Activated T-cell treated with anti-CD3 and anti-CD28 coated beads, Interleukin-2, amount 50 U/mL, for 24 hours (primary cell): ENCODE results near the gene CAPN3.

Experiments
- DNase-seq: peaks from one replicate; pipeline ENCODE4 v3.0.0-alpha.2; 2020
- H3K27ac Mint-ChIP-seq: 2 replicates; pipeline ENCODE4 v1.8.0; 2020; ENCODE audit warnings: mild to moderate bottlenecking, mixed read lengths
- H3K27me3 Mint-ChIP-seq: 2 replicates; pipeline ENCODE4 v1.8.0; 2020; ENCODE audit warnings: mixed read lengths
- H3K36me3 Mint-ChIP-seq: 2 replicates; pipeline ENCODE4 v1.8.0; 2020; ENCODE audit warnings: low read depth, mixed read lengths
- H3K4me1 Mint-ChIP-seq: 2 replicates; pipeline ENCODE4 v1.8.0; 2020; ENCODE audit warnings: low read depth, mixed read lengths
- H3K4me3 Mint-ChIP-seq: 2 replicates; pipeline ENCODE4 v1.8.0; 2020; ENCODE audit warnings: mild to moderate bottlenecking, moderate library complexity, mixed read lengths
- H3K9me3 Mint-ChIP-seq: 2 replicates; pipeline ENCODE4 v1.8.0; 2020; ENCODE audit warnings: mixed read lengths

Gene CAPN3

DNA sequence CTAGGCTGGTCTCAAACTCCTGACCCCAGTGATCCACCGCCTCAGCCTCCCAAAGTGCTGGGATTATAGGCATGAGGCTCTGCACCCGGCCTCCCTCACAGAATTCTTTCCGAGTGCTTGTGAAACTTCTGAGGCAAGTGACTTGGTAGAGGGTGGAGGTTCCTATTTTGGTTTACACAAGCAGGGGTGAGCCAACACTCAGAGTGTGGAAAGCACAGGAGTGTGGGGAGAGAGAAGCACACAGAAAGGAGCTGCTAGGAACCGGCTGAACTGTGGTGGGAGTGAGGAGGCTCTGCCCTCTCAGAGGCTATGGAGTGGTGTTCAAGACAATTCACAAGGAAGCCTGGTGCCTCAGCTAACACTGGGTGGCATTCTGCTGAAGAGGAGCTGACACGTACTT lies 7.7 kb downstream of the CAPN3 start:
- Mint-ChIP-seq H3K4me3 (no peak overlapping the region), H3K27ac (no peak overlapping the region), H3K27me3 (no peaks in the 10 kb centered on the region), H3K36me3 (no peaks in the 10 kb centered on the region), H3K9me3 (no peaks in the 10 kb centered on the region), H3K4me1 (no peaks in the 10 kb centered on the region)
- DNase-seq = no peak

GRCh38 chr15:42368096-42368495 lies 8.8 kb downstream of the CAPN3 start:
- no peaks in the 10 kb centered on the region for H3K27me3 Mint-ChIP-seq
- no peak overlapping the region for H3K27ac Mint-ChIP-seq
- no peaks in the 10 kb centered on the region for H3K9me3 Mint-ChIP-seq
- DNase-seq = no peak
- H3K36me3 Mint-ChIP-seq = no peaks in the 10 kb centered on the region
- no peaks in the 10 kb centered on the region for H3K4me1 Mint-ChIP-seq
- H3K4me3 Mint-ChIP-seq = no peak overlapping the region

DNA sequence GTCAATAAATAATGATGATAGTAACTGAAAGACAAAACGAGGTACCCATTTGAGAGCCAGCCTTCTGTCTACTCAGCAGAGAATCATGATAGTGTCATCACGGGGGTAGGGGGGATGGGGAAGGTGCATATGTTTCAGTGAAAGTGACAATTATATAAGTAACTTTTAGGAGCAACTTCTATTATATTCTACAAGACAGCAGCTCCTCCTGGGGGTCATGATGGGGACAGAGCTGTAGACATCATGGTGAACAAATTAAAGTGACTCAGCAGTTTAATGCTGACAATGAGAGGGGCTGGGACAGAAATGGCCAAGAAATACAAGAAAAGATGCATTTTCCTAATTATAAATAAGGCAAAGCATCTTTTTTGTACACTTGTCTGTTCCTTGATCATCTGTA lies 11.8 kb downstream of the CAPN3 start:
- Mint-ChIP-seq H3K9me3 (no peaks in the 10 kb centered on the region), H3K27ac (no peak overlapping the region), H3K27me3 (no peaks in the 10 kb centered on the region), H3K4me1 (no peaks in the 10 kb centered on the region), H3K4me3 (no peak overlapping the region), H3K36me3 (no peaks in the 10 kb centered on the region)
- no peak for DNase-seq

- no peaks in the 10 kb centered on the region for H3K4me1 Mint-ChIP-seq
- peaks cover 9% of the 10 kb centered on the region for H3K9me3 Mint-ChIP-seq
- no peak overlapping the region for H3K4me3 Mint-ChIP-seq
- no peaks in the 10 kb centered on the region for H3K27me3 Mint-ChIP-seq
- peaks cover 2% of the 10 kb centered on the region for H3K36me3 Mint-ChIP-seq
- no peak overlapping the region for H3K27ac Mint-ChIP-seq
- DNase-seq = no peak
These were observed 14.0 kb downstream of the CAPN3 start for GRCh38 chr15:42373274-42373673.

- no peak overlapping the region for H3K27ac Mint-ChIP-seq
- H3K36me3 Mint-ChIP-seq = peaks cover 6% of the 10 kb centered on the region
- H3K4me1 Mint-ChIP-seq = no peaks in the 10 kb centered on the region
- DNase-seq = no peak
- no peak overlapping the region for H3K4me3 Mint-ChIP-seq
- H3K27me3 Mint-ChIP-seq = no peaks in the 10 kb centered on the region
- H3K9me3 Mint-ChIP-seq = peaks cover 9% of the 10 kb centered on the region
These were observed 14.6 kb downstream of the CAPN3 start for GRCh38 chr15:42373936-42374335.

DNA sequence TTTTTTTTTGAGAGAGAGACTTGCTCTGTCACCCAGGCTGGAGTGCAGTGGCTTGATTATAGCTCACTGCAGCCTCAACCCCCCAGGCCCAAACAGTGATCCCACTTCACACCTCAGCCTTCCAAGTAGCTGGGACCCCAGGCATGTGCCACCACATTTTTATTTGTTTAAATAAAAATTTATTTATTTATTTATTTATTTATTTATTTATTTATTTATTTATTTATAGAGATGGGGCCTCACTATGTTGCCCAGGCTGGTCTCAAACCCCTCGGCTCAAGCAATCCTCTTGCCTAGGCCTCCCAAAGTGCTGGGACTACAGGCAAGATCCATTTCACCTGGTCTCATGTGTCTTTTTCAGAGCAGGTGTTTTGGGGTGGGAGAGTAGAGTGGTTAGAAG lies 15.5 kb downstream of the CAPN3 start:
- Mint-ChIP-seq H3K9me3 (peaks cover 9% of the 10 kb centered on the region), H3K36me3 (peaks cover 6% of the 10 kb centered on the region), H3K27ac (no peak overlapping the region), H3K4me1 (no peaks in the 10 kb centered on the region), H3K4me3 (no peak overlapping the region), H3K27me3 (no peaks in the 10 kb centered on the region)
- DNase-seq = no peak

DNA sequence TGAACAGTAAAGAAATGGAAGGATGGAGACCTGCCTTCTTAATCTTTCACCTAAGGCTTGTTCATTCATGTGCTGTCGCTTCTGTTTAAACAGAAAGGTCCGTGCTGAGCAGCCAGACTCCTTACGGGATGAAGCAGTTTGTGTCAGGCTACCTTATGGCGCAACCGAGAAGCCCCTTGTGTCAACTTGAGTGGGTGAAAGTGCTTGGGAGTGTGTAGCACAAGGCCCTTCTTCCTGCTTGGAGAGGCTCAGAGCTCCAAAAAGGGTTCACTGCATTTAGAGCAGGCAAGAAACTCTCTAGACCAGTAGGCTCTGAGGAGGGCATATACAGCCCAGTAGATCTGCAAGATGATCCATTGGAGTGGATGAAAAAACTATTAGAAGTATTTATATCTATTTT lies 16.0 kb downstream of the CAPN3 start:
- Mint-ChIP-seq H3K9me3 (peaks cover 9% of the 10 kb centered on the region), H3K27ac (no peak overlapping the region), H3K4me1 (no peaks in the 10 kb centered on the region), H3K27me3 (no peaks in the 10 kb centered on the region), H3K4me3 (no peak overlapping the region), H3K36me3 (peaks cover 6% of the 10 kb centered on the region)
- no peak for DNase-seq

DNA sequence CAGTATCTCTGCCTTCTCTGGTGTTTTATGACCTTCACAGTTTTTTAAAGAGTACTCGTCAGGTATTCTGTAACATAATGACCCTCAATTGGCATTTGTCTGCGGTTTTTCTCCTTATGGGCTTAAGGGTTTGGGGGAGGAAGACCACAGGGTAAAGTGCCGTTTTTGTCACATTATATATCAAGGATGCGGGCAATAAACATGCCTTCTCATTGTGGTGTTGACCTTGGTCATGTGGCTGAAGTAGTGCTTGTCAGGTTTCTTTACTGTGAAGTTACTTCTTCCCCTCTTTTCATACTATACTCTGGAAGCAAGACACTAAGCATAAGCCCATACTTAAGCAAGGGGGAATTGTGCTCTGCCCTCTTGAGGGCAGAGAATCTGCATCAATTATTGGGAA lies 16.6 kb downstream of the CAPN3 start:
- Mint-ChIP-seq H3K36me3 (peaks cover 6% of the 10 kb centered on the region), H3K27me3 (no peaks in the 10 kb centered on the region), H3K4me3 (no peak overlapping the region), H3K27ac (no peak overlapping the region), H3K4me1 (no peaks in the 10 kb centered on the region), H3K9me3 (peaks cover 9% of the 10 kb centered on the region)
- DNase-seq = no peak

DNA sequence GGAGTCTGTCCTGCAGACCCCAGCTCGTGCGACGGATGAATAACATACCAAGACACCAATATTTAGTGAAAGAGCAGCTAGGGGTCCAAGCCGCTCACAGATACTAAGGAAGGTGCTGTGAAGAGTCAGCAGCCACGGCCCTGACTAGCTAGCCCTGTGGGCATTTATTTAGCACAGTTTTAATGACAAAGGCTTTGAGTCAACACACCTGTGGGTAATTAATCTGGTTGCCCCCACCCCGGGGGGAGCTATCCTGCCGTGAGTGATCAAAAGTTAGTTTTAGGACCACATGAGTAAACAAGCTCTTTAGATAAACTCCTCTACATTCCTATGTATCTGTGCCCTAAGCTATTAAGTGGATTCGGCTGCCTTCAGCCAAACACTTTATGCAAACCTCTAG lies 18.7 kb downstream of the CAPN3 start:
- Mint-ChIP-seq H3K4me3 (no peak overlapping the region), H3K27me3 (no peaks in the 10 kb centered on the region), H3K4me1 (no peaks in the 10 kb centered on the region), H3K27ac (no peak overlapping the region), H3K9me3 (peaks cover 9% of the 10 kb centered on the region), H3K36me3 (peaks cover 6% of the 10 kb centered on the region)
- no peak for DNase-seq

DNA sequence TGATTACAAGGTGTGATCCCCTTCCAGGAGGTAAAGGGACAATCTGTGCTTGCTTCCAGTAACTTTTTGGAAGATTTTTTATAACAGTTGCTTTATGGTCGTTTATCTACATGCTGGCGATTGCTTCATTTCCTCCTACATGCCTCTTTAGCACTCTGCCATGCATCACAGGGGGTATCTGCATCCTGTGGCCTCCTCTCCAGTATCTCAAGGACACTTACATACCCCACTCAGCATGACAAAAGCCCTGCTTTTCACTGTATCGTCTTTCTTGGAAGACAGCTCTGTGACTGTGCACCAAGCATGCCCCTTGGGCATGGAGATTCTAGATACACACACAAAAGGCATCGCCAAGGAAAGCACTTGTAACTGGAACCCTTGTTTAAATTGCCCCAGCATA lies 25.3 kb downstream of the CAPN3 start:
- DNase-seq = no peak
- Mint-ChIP-seq H3K27ac (no peak overlapping the region), H3K27me3 (no peaks in the 10 kb centered on the region), H3K4me3 (no peak overlapping the region), H3K4me1 (no peaks in the 10 kb centered on the region), H3K9me3 (no peaks in the 10 kb centered on the region), H3K36me3 (no peaks in the 10 kb centered on the region)

GRCh38 chr15:42385206-42385979 lies 26.1 kb downstream of the CAPN3 start:
- no peaks in the 10 kb centered on the region for H3K36me3 Mint-ChIP-seq
- H3K27ac Mint-ChIP-seq = no peak overlapping the region
- no peaks in the 10 kb centered on the region for H3K4me1 Mint-ChIP-seq
- H3K27me3 Mint-ChIP-seq = no peaks in the 10 kb centered on the region
- no peak overlapping the region for H3K4me3 Mint-ChIP-seq
- H3K9me3 Mint-ChIP-seq = no peaks in the 10 kb centered on the region
- DNase-seq = no peak

DNA sequence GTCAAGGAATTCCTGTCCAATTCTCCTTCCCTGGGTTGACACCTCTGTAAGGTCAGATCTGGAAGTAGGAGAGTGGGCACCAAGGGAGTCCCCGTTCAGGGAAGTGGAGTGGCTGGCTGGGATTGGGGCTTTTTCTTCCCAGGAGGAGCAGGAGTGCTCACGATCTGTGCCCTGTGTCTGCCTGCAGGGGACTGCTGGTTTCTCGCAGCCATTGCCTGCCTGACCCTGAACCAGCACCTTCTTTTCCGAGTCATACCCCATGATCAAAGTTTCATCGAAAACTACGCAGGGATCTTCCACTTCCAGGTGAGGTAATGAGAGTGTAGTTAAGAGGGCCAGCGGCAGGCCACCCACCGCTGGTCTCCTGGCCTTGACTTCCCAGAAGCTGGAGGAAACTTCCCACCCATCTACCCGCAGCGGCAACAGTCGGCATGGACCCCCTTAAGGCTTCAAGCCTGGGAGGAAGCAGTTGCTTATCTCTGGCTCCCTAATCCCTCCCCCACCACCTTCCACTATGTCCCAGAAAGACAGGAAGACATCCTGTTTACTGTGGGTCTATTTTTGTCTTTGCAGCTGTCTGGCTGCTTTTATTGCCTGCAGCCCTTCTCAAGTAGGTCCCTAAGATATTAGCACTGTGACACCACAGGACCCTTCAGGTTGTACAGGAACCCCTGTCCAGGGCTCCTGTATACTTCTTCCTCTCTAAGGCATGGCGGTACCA lies 26.8 kb downstream of the CAPN3 start:
- H3K4me3 Mint-ChIP-seq = no peak overlapping the region
- no peaks in the 10 kb centered on the region for H3K36me3 Mint-ChIP-seq
- no peaks in the 10 kb centered on the region for H3K27me3 Mint-ChIP-seq
- H3K4me1 Mint-ChIP-seq = no peaks in the 10 kb centered on the region
- H3K27ac Mint-ChIP-seq = no peak overlapping the region
- no peaks in the 10 kb centered on the region for H3K9me3 Mint-ChIP-seq
- no peak for DNase-seq

DNA sequence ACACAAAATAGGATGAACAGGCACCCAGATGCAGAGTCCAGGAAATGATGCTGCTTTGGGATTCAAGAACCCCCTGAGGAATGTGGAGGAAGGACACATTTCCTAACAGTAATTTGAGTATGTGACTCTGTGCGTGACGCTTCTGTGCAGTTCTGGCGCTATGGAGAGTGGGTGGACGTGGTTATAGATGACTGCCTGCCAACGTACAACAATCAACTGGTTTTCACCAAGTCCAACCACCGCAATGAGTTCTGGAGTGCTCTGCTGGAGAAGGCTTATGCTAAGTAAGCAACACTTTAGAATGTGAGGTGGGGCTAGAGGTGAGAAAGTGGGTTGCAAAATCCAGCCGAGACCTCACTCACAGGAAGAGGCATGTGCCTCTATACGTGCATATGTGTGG lies 28.3 kb downstream of the CAPN3 start:
- DNase-seq = no peak
- no peaks in the 10 kb centered on the region for H3K4me1 Mint-ChIP-seq
- H3K36me3 Mint-ChIP-seq = no peaks in the 10 kb centered on the region
- H3K27me3 Mint-ChIP-seq = no peaks in the 10 kb centered on the region
- H3K9me3 Mint-ChIP-seq = no peaks in the 10 kb centered on the region
- no peak overlapping the region for H3K4me3 Mint-ChIP-seq
- H3K27ac Mint-ChIP-seq = no peak overlapping the region

GRCh38 chr15:42392309-42393024 lies 33.2 kb downstream of the CAPN3 start:
- H3K36me3 Mint-ChIP-seq = no peaks in the 10 kb centered on the region
- H3K9me3 Mint-ChIP-seq = no peaks in the 10 kb centered on the region
- no peaks in the 10 kb centered on the region for H3K27me3 Mint-ChIP-seq
- no peak overlapping the region for H3K27ac Mint-ChIP-seq
- no peak for DNase-seq
- H3K4me3 Mint-ChIP-seq = no peak overlapping the region
- no peaks in the 10 kb centered on the region for H3K4me1 Mint-ChIP-seq

DNA sequence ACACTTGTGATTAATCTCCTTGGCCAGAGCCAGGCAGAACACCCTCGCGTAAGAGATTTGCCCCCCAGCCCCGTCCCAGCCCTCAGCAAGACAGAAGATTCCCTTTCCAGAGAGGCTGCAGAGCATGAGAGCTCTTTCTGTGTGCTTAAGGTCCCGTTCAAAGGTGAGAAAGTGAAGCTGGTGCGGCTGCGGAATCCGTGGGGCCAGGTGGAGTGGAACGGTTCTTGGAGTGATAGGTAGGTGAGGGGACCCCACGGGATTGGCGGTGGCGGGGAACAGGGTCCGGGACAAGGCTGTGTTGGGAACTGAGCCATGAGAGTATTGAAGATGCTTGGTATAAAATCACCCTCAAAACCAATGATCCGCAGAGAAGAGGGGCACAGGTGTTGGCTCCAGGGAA lies 34.8 kb downstream of the CAPN3 start:
- no peaks in the 10 kb centered on the region for H3K36me3 Mint-ChIP-seq
- no peak overlapping the region for H3K4me3 Mint-ChIP-seq
- H3K27ac Mint-ChIP-seq = no peak overlapping the region
- H3K27me3 Mint-ChIP-seq = no peaks in the 10 kb centered on the region
- H3K9me3 Mint-ChIP-seq = no peaks in the 10 kb centered on the region
- no peak for DNase-seq
- no peaks in the 10 kb centered on the region for H3K4me1 Mint-ChIP-seq
